Endothelial cell of umbilical vein (primary cell): ENCODE data around the gene CDK11B. TPM values are rescaled to one million over a fixed set of nuclear protein-coding genes. Genes with fewer than 3 reads are reported as not detected.

Experiments
- BruUV-seq: library from RNA; stranded (reverse); fragments of 400-500 nt; replicated peaks from 2 replicates; lab custom pipeline; 2021; lab: Mats Ljungman, UMichigan
- CTCF ChIA-PET: fragments of 300-600, 350-600 bp; sonication (Branson Sonifier 250); formaldehyde crosslinking; loops from one replicate; lab custom pipeline; 2021; ENCODE audit warnings: antibody characterized with exemption, inconsistent platforms; lab: Charles Lee
- POLR2A ChIA-PET: fragments of 300-600, 350-600 bp; sonication (Branson Sonifier 250); formaldehyde crosslinking; loops from one replicate; lab custom pipeline; 2021; ENCODE audit warnings: antibody characterized with exemption, inconsistent platforms; lab: Charles Lee
- DNase-seq: peaks from one replicate; pipeline ENCODE4 v3.0.0-alpha.2; 2011; ENCODE audit warnings: low read depth, low spot score
- FAIRE-seq: peaks from 2 replicates; lab custom pipeline; 2011; peaks lifted over from hg19 to GRCh38; lab: Jason Lieb, UNC
- H2AFZ ChIP-seq: 2 replicates; pipeline ENCODE4 v1.6.0; 2012; ENCODE audit warnings: low read depth, low read length, control low read depth, inconsistent platforms
- H3K27ac ChIP-seq: 2 replicates; pipeline ENCODE4 v1.5.1; 2011; ENCODE audit warnings: low read depth, mild to moderate bottlenecking, control low read depth, low read length, moderate library complexity; ENCODE audit not compliant: insufficient read depth
- H3K27me3 ChIP-seq, 2 experiments: 2 replicates each; pipeline versions ENCODE4 v1.6.0 to v1.6.1; 2011; ENCODE audit warnings: low read length in 2 of 2, mixed read lengths in 1 of 2; ENCODE audit not compliant: control insufficient read depth in 2 of 2, insufficient read depth in 2 of 2
- H3K36me3 ChIP-seq, 2 experiments: 2 replicates in 1 of 2; 3 replicates in 1 of 2; pipeline ENCODE4 v1.5.1; 2011; ENCODE audit warnings: low read length in 2 of 2, mild to moderate bottlenecking in 1 of 2, moderate library complexity in 1 of 2; ENCODE audit not compliant: control insufficient read depth in 2 of 2, insufficient read depth in 2 of 2; ENCODE audit errors: extremely low read depth in 1 of 2
- H3K4me1 ChIP-seq: 3 replicates; pipeline ENCODE4 v1.5.1; 2011; ENCODE audit warnings: mild to moderate bottlenecking, low read length; ENCODE audit not compliant: control insufficient read depth, insufficient read depth; ENCODE audit errors: extremely low read depth
- H3K4me2 ChIP-seq: 2 replicates; pipeline ENCODE4 v1.6.1; 2011; ENCODE audit warnings: low read length, control low read depth, mixed read lengths; ENCODE audit not compliant: insufficient read depth
- H3K4me3 ChIP-seq, 3 experiments: fragments of 200-600 bp in 1 of 3; sonication (generic), shearing (Covaris generic) in 1 of 3; replicated peaks in 1 of 3; 2 replicates each; pipeline ENCODE4 v1.5.1; 2011 to 2016; ENCODE audit warnings: control low read depth in 3 of 3, low read length in 3 of 3, mild to moderate bottlenecking in 2 of 3, inconsistent platforms in 1 of 3, low read depth in 1 of 3, moderate library complexity in 1 of 3; ENCODE audit not compliant: insufficient read depth in 1 of 3
- H3K79me2 ChIP-seq: 2 replicates; pipeline ENCODE4 v1.6.0; 2012; ENCODE audit warnings: low read length, inconsistent platforms; ENCODE audit not compliant: control insufficient read depth, insufficient read depth
- H3K9ac ChIP-seq: replicated peaks from 2 replicates; pipeline ENCODE3; 2011; ENCODE audit warnings: low read length, control low read depth; ENCODE audit not compliant: insufficient read depth; ENCODE audit errors: extremely low read depth
- H3K9me1 ChIP-seq: replicated peaks from 3 replicates; pipeline ENCODE4 v1.6.0; 2011; ENCODE audit warnings: mild to moderate bottlenecking, low read length; ENCODE audit not compliant: control insufficient read depth, insufficient read depth; ENCODE audit errors: extremely low read depth
- H3K9me3 ChIP-seq: replicated peaks from 2 replicates; pipeline ENCODE4 v1.5.1; 2012; ENCODE audit warnings: low read length, inconsistent platforms; ENCODE audit not compliant: control insufficient read depth, insufficient read depth
- H4K20me1 ChIP-seq: replicated peaks from 2 replicates; pipeline ENCODE3; 2011; ENCODE audit warnings: mild to moderate bottlenecking, low read length; ENCODE audit not compliant: control insufficient read depth, insufficient read depth; ENCODE audit errors: extremely low read depth
- EZH2 ChIP-seq: IDR thresholded peaks from 2 replicates; pipeline ENCODE4 v1.6.1; 2012; ENCODE audit warnings: borderline replicate concordance, low read depth, mild to moderate bottlenecking, moderate library complexity, low read length, inconsistent platforms; ENCODE audit not compliant: severe bottlenecking
- FOS ChIP-seq: IDR thresholded peaks from 2 replicates; pipeline ENCODE4 v1.6.1; 2011; ENCODE audit warnings: mild to moderate bottlenecking, low read length, moderate library complexity, borderline replicate concordance; ENCODE audit not compliant: insufficient read depth
- GATA2 ChIP-seq: IDR thresholded peaks from 2 replicates; pipeline ENCODE4 v1.7.0; 2011; ENCODE audit warnings: low read depth, mild to moderate bottlenecking, moderate library complexity, mixed read lengths, low read length; ENCODE audit not compliant: insufficient read length, insufficient read depth
- JUN ChIP-seq: IDR thresholded peaks from 2 replicates; pipeline ENCODE4 v1.6.1; 2011; ENCODE audit warnings: borderline replicate concordance, low read depth; ENCODE audit not compliant: insufficient read length, insufficient read depth
- dilution Hi-C: fragments of 300-500 bp; cut with MboI; formaldehyde crosslinking; loops from one replicate; pipeline ENCODE4 v1.15.0; 2019; ENCODE audit warnings: low sequenced_read_pairs; ENCODE audit not compliant: extremely low pct_ligation_motif_present
- intact Hi-C: fragments of 100-400 bp; cut with micrococcal nuclease; formaldehyde crosslinking; loops from one replicate; pipeline ENCODE4 v1.10.0; 2022
- polyA plus RNA-seq, 4 experiments: library from polyadenylated mRNA; depleted of rRNA in 3 of 4; stranded (reverse) in 3 of 4; unstranded in 1 of 4; fragments of >200 nt; gene quantifications; 2 replicates each; pipeline versions ENCODE4 v1.2.1 to v1.2.3, GENCODE V29; 2011 to 2012; ENCODE audit warnings: missing spikeins in 1 of 4
- total RNA-seq: library from RNA; stranded (reverse); gene quantifications from 2 replicates; pipeline ENCODE4 v1.2.3, GENCODE V29; 2021

Gene CDK11B
- total and polyA plus RNA-seq, 2 donors (not counting 3 experiments of a cell fraction or from before 2014, with no cell fraction given): 16.4 to 32.0 TPM

DNA sequence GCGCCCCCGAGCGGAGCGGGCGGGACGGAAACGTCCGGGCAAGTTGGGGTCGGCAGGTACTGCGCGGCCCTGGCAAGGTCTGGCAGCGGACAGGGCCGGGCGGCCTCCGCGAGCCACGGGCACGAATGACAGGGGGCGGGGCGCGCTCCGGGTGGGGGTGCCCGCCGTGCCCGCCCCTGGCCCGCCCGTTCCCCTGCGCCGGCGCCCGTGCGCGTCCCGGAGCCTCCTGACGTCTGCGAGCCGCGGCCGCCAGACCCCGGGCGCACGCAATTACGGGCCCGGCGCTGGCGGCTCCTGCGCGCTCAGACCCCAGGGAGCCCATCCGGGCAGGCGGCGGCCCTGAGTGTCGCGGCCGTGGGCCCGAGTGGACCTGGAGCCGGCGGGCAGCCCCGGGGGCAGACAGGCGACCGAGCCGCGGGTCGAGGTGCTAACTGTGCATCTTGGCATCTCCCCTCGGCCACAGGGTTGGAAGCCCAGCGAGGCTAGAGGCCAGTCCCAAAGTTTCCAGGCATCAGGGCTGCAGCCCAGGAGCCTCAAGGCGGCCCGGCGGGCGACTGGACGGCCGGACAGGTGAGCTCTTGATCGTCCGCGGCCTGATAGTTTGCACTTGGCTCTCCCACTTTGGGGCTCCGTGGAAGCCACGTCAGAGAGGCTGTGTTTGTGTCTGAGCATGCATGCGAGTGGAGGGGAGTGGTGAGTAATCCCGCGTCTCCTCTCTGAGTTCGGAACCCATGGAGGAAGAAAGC is 42.6 kb downstream of the CDK11B start:
- peak overlapping the region; percentile 67 to 99 (median 68) for H3K4me3 ChIP-seq
- no peaks in the 10 kb centered on the region for H3K27me3 ChIP-seq
- H3K36me3 ChIP-seq: peaks cover 0 to 2% of the 10 kb centered on the region in 2 experiments
- H3K9me3 ChIP-seq: no peaks in the 10 kb centered on the region
- peak overlapping the region; percentile 75 for H3K4me2 ChIP-seq
- peaks cover 16% of the 10 kb centered on the region for H3K4me1 ChIP-seq
- H3K79me2 ChIP-seq: peaks cover 3% of the 10 kb centered on the region
- intact Hi-C loops (loop anchor here (5.0 kb wide), 1 partner anchor 104 kb away; the partner anchor contains the start of gene ATAD3A), dilution Hi-C loops (no loop called here)
- FAIRE-seq (no peak), DNase-seq (peak; percentile 18)
- no peaks in the 10 kb centered on the region for H3K9me1 ChIP-seq
- H2AFZ ChIP-seq: peak overlapping the region; percentile 90
- peak overlapping the region; percentile 99 for H3K27ac ChIP-seq
- H4K20me1 ChIP-seq: no peaks in the 10 kb centered on the region
- TF ChIP-seq JUN (no peak), EZH2 (no peak), GATA2 (no peak), FOS (no peak)
- H3K9ac ChIP-seq: peak overlapping the region; percentile 100
- ChIA-PET CTCF (interaction anchor here (1.4 kb wide), 1 partner anchor 111 kb away, joined by 4 read pairs; no protein-coding TSS in a partner anchor), POLR2A (no interaction called here)
- no TSS peak for BruUV-seq
